ENCODE data around the gene ADRA2B.
A peak's percentile ranks its signal among the peaks of the same experiment; 100 is the strongest.
"Not testable (repeated sequence)": the region's sequence is repeated elsewhere in the genome, so short reads cannot be mapped to it uniquely, and the experiment has no call there.

Gene ADRA2B

DNA sequence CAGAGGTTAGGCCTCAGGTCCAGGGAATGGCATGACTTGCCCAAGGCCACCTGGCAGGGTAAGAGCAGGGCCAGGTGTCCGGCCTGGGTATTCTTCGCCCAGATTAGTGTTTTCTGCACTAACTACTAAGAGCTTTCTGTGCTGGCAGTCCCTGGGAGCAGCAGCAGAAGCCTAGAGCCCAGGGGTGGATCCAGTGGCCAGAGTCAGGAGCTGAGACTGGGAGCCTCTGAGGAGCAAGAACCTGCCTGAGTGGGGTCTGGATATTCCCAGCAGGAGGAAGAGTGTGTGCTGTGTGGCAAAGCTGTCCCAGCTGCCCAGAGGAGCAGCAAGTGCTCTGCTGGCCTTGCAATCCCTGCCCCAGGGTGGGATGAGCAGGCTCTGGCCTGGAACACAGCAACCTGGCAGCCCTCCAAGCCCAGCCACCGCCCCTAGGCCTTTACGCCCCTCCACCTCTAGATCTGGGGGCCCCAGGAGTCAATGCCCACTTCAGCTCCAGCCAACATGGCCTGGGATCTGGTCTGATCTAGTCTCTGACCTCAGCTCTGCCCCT, 50.9 kb downstream of the ADRA2B start:
- TF ChIP-seq JUND (IDR thresholded peaks at IDR 0.05; ENCODE audit: low read depth), result no peak
- in situ Hi-C loops (cut with HindIII; ENCODE audit: low pct_unique_long_range_greater_than_20kb, low sequenced_read_pairs), result no loop called here
- no peak for DNase-seq (ENCODE audit: low read depth in 1 of 2, low spot score in 1 of 2)

- in situ Hi-C loops (cut with HindIII; ENCODE audit: low pct_unique_long_range_greater_than_20kb, low sequenced_read_pairs); DNase-seq (ENCODE audit: low read depth in 1 of 2, low spot score in 1 of 2): not testable (repeated sequence)
These were observed 51.6 kb downstream of the ADRA2B start for GRCh38 chr2:96064760-96065159.

DNA sequence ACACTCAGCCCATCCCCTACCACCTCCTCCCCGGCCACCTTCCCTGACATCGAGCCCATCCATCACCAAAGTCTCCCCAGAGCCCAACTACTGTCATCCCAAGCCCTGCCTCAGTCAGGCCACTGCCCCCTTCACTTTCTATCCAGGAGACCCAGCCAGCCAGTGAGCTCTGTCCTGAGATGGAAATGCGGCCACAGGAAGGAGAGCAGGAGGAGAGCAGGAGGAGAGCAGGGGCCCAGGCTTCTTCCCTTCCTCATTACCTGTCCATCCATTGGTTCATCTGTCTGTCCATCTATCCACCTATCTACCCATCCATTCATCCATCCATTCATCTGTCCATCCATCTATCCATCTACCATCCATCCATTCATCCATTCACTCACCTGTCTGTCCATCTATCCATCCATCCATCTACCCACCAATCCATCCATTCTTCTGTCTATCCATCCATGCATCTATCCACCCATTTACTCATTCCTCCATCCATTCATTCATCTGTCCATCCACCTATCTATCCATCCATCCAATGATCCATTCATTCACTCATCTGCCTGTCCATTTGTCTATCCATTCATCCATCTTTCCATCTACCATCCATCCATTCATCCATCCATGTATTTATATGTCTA, 52.2 kb downstream of the ADRA2B start:
- DNase-seq (ENCODE audit: low read depth in 1 of 2, low spot score in 1 of 2); in situ Hi-C loops (cut with HindIII; ENCODE audit: low pct_unique_long_range_greater_than_20kb, low sequenced_read_pairs): not testable (repeated sequence)

DNA sequence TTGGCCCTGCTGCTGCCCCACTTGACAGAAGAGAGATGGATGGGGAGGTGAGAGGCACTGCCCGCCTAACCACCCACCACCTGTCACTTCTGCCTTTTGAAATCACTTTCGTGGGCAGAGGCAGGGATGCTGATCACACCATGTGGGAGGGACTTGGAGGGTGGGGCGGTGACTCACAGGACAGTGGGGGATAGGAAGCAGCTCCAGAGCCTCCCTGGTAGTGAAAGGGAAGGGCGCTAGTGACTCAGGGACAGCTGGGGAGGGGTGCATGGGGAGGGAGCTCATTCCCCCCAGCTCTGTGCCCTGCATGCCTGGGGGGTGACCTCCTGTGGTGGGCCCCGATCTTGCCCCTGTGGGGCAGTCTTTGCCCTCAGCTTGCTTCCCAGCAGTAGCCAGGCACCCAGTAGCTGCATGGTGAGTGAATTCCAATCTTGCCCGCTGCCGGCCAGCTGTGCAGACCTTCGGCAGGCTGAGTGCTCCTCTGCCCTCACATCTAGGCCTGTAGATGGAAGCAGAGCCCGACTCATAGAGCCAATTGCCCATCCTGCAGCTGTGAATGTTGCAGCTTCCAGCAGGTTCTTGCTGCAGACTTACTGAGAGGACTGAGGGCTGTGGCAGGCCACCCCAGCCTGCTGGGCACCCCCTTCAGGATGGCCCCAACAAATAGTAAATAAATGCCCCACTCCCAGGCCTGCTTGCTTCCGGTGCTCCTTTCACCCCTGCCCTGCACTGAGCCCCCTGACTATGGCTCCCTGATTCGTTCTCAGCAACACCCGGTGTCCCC, 53.1 kb downstream of the ADRA2B start:
- DNase-seq (ENCODE audit: low read depth in 1 of 2, low spot score in 1 of 2), result peak in 1 of 2 experiments; percentile 44
- in situ Hi-C loops (cut with HindIII; ENCODE audit: low pct_unique_long_range_greater_than_20kb, low sequenced_read_pairs), result not testable (repeated sequence)

Data from T47D (cell line).